SK-N-SH (cell line): ENCODE data around the gene ERBB2. TPM values are rescaled to one million over a fixed set of nuclear protein-coding genes. Genes with fewer than 3 reads are reported as not detected.

Source experiments
- CTCF ChIA-PET: fragments of 300-600, 350-600 bp; formaldehyde crosslinking; extraction: SDS; loops from one replicate; lab custom pipeline; 2021; lab: Yijun Ruan, JAX
- POLR2A ChIA-PET: fragments of 350-600 bp; sonication (Branson Sonifier 250); formaldehyde crosslinking; extraction: SDS; loops from one replicate; lab custom pipeline; 2020; ENCODE audit warnings: antibody characterized with exemption, inconsistent platforms; lab: Yijun Ruan, JAX
- DNase-seq: peaks from one replicate; pipeline ENCODE4 v3.0.0; 2012
- H2AFZ ChIP-seq: fragments of 200-600 bp; sonication (generic); 2 replicates; pipeline ENCODE4 v1.8.1; 2016; ENCODE audit warnings: antibody characterized with exemption, mild to moderate bottlenecking, low read depth
- H3F3A ChIP-seq: fragments of 200-600 bp; sonication (generic); replicated peaks from 2 replicates; pipeline ENCODE3; 2016; ENCODE audit warnings: antibody characterized with exemption, mild to moderate bottlenecking; ENCODE audit not compliant: insufficient read depth
- H3K27ac ChIP-seq, 2 experiments: fragments of 200-500 bp in 1 of 2; fragments of 200-600 bp in 1 of 2; sonication (Bioruptor generic) in 1 of 2; sonication (generic), shearing (Covaris generic) in 1 of 2; 2 replicates each; pipeline versions ENCODE4 v1.5.1 to v1.6.1; 2014 to 2016; ENCODE audit warnings: low read depth in 2 of 2, inconsistent platforms in 1 of 2, low read length in 1 of 2, mild to moderate bottlenecking in 1 of 2, mixed read lengths in 1 of 2
- H3K27me3 ChIP-seq: fragments of 200-600 bp; sonication (generic), shearing (Covaris generic); 2 replicates; pipeline ENCODE4 v1.6.1; 2016; ENCODE audit warnings: mixed run types; ENCODE audit not compliant: insufficient read depth
- H3K36me3 ChIP-seq, 2 experiments: fragments of 200-500 bp in 1 of 2; fragments of 200-600 bp in 1 of 2; sonication (Bioruptor generic) in 1 of 2; sonication (generic) in 1 of 2; replicated peaks in 1 of 2; 2 replicates each; pipeline versions ENCODE3 to v1.5.1; 2014 to 2016; ENCODE audit warnings: low read length in 1 of 2, mild to moderate bottlenecking in 1 of 2; ENCODE audit not compliant: insufficient read depth in 2 of 2, control insufficient read depth in 1 of 2
- H3K4me1 ChIP-seq, 2 experiments: fragments of 200-500 bp in 1 of 2; fragments of 200-600 bp in 1 of 2; sonication (Bioruptor generic) in 1 of 2; sonication (generic), shearing (Covaris generic) in 1 of 2; 2 replicates each; pipeline versions ENCODE4 v1.5.1 to v1.6.1; 2014 to 2016; ENCODE audit warnings: low read depth in 1 of 2, low read length in 1 of 2, mixed run types in 1 of 2; ENCODE audit not compliant: insufficient read depth in 2 of 2, control insufficient read depth in 1 of 2
- H3K4me2 ChIP-seq: fragments of 200-600 bp; sonication (generic), shearing (Covaris generic); 2 replicates; pipeline ENCODE4 v1.6.1; 2017; ENCODE audit warnings: mixed run types
- H3K4me3 ChIP-seq, 2 experiments: fragments of 200-500 bp in 1 of 2; fragments of 200-600 bp in 1 of 2; sonication (Bioruptor generic) in 1 of 2; sonication (generic), shearing (Covaris generic) in 1 of 2; 2 replicates each; pipeline versions ENCODE4 v1.5.1 to v1.8.1; 2014 to 2016; ENCODE audit warnings: low read depth in 2 of 2, inconsistent platforms in 1 of 2, low read length in 1 of 2, mild to moderate bottlenecking in 1 of 2, mixed read lengths in 1 of 2, moderate library complexity in 1 of 2
- H3K79me2 ChIP-seq: fragments of 200-600 bp; sonication (generic); 2 replicates; pipeline ENCODE4 v1.8.1; 2017; ENCODE audit warnings: mild to moderate bottlenecking; ENCODE audit not compliant: insufficient read depth
- H3K9ac ChIP-seq: fragments of 200-600 bp; sonication (generic); 2 replicates; pipeline ENCODE4 v1.6.1; 2017; ENCODE audit warnings: mixed run types
- H3K9me2 ChIP-seq: fragments of 200-600 bp; sonication (generic); 2 replicates; pipeline ENCODE4 v1.6.1; 2017; ENCODE audit warnings: mixed run types
- H3K9me3 ChIP-seq: fragments of 200-600 bp; sonication (generic); 2 replicates; pipeline ENCODE4 v1.6.1; 2017; ENCODE audit warnings: mixed run types, mild to moderate bottlenecking, moderate library complexity
- H4K20me1 ChIP-seq: fragments of 200-600 bp; sonication (generic); 2 replicates; pipeline ENCODE4 v1.6.1; 2017; ENCODE audit warnings: mild to moderate bottlenecking, mixed run types; ENCODE audit not compliant: insufficient read depth
- CTCF ChIP-seq: fragments of 200-600 bp; sonication (generic); IDR thresholded peaks from 2 replicates; pipeline ENCODE4 v1.6.1; 2017; ENCODE audit warnings: antibody characterized with exemption, mild to moderate bottlenecking, moderate library complexity
- FOSL2 ChIP-seq: IDR thresholded peaks from 2 replicates; pipeline ENCODE4 v1.4.0; 2012; ENCODE audit warnings: low read depth, mild to moderate bottlenecking, moderate library complexity, borderline replicate concordance
- FOXJ3 ChIP-seq: sonication (generic); formaldehyde crosslinking; IDR thresholded peaks from 2 replicates; pipeline ENCODE4 v1.5.1; 2020; ENCODE audit warnings: mild to moderate bottlenecking, missing genetic modification reagents
- GABPA ChIP-seq: IDR thresholded peaks from 2 replicates; pipeline ENCODE4 v1.4.0; 2012; ENCODE audit warnings: low read depth, mild to moderate bottlenecking
- GATA2 ChIP-seq: sonication (generic); formaldehyde crosslinking; IDR thresholded peaks from 2 replicates; pipeline ENCODE4 v1.5.0; 2020; ENCODE audit warnings: mild to moderate bottlenecking, missing genetic modification reagents
- IRF3 ChIP-seq: fragments of 150-350 bp; IDR thresholded peaks from 2 replicates; pipeline ENCODE4 v1.6.1; 2016; ENCODE audit warnings: mild to moderate bottlenecking, low read depth, low read length
- NFIC ChIP-seq: IDR thresholded peaks from 2 replicates; pipeline ENCODE4 v1.4.0; 2012; ENCODE audit warnings: borderline replicate concordance
- YY1 ChIP-seq: IDR thresholded peaks from 2 replicates; pipeline ENCODE4 v1.4.0; 2012; ENCODE audit warnings: low read depth, mild to moderate bottlenecking
- WGBS: methylation state at CpG from one replicate; pipeline ENCODE4 v1.1.6; 2017; ENCODE audit warnings: low lambda C conversion rate; 5-methylcytosine and 5-hydroxymethylcytosine counted together
- polyA plus RNA-seq, 3 experiments: library from polyadenylated mRNA; depleted of rRNA; stranded (reverse); fragments of >200 nt; gene quantifications; 2 replicates each; pipeline ENCODE4 v1.2.3, GENCODE V29; 2012

ERBB2 gene
- polyA plus RNA-seq, 1 of the 3 experiments (the other 2 are of a cell fraction), result 1.9 TPM

- no peaks in the 10 kb centered on the region for H3K9me3 ChIP-seq
- no peak overlapping the region for H2AFZ ChIP-seq
- 58% methylated on average over 12 of the region's 21 CpGs for WGBS
- H4K20me1 ChIP-seq, result no peaks in the 10 kb centered on the region
- H3K4me1 ChIP-seq, result no peaks in the 10 kb centered on the region
- TF ChIP-seq IRF3, result no peak
- no peak for TF ChIP-seq GABPA
- no peak overlapping the region for H3K4me2 ChIP-seq
- CTCF ChIA-PET, result interaction anchor here (0.7 to 2.9 kb wide), 5 partner anchors 13 to 167 kb away, joined by 3 to 23 read pairs (median 4); partner anchors contain the start of gene MIEN1
- POLR2A ChIA-PET, result no interaction called here
- H3F3A ChIP-seq, result no peaks in the 10 kb centered on the region
- no peaks in the 10 kb centered on the region for H3K36me3 ChIP-seq
- no peaks in the 10 kb centered on the region for H3K79me2 ChIP-seq
- 0 out of 2 replicates have a peak, but pooled peaks cover 7% of the 10 kb centered on the region for H3K27me3 ChIP-seq
- no peak for DNase-seq
- H3K9ac ChIP-seq, result no peak overlapping the region
- H3K27ac ChIP-seq, result no peak overlapping the region
- H3K9me2 ChIP-seq, result no peaks in the 10 kb centered on the region
- no peak overlapping the region for H3K4me3 ChIP-seq
These were observed 43.1 kb downstream of the ERBB2 start for GRCh38 chr17:39742856-39743436.

- Histone ChIP-seq H4K20me1 (no peaks in the 10 kb centered on the region), H3F3A (no peaks in the 10 kb centered on the region), H3K9me3 (no peaks in the 10 kb centered on the region), H2AFZ (no peak overlapping the region), H3K9me2 (no peaks in the 10 kb centered on the region), H3K4me3 (no peak overlapping the region), H3K36me3 (no peaks in the 10 kb centered on the region), H3K27ac (no peak overlapping the region), H3K9ac (no peak overlapping the region), H3K4me2 (no peak overlapping the region)
- DNase-seq, result no peak
- CTCF ChIA-PET, result interaction anchor here (0.8 to 2.9 kb wide), 5 partner anchors 14 to 123 kb away, joined by 3 to 23 read pairs (median 5); partner anchors contain the start of gene MIEN1
- WGBS, result 68% methylated on average over 13 of the region's 16 CpGs
- TF ChIP-seq FOXJ3 (CRISPR knock-in tag) (no peak), FOSL2 (no peak), GATA2 (CRISPR knock-in tag) (no peak), NFIC (no peak), YY1 (no peak)
- TF ChIP-seq, all 33 proteins: peak for 0
- POLR2A ChIA-PET, result no interaction called here
- H3K27me3 ChIP-seq, result 0 out of 2 replicates have a peak, but pooled peaks cover 7% of the 10 kb centered on the region
- no peaks in the 10 kb centered on the region for H3K79me2 ChIP-seq
- H3K4me1 ChIP-seq, result no peaks in the 10 kb centered on the region
These were observed 44.4 kb downstream of the ERBB2 start for GRCh38 chr17:39744075-39744835.

GRCh38 chr17:39744836-39745215 is 45.0 kb downstream of the ERBB2 start:
- no peak overlapping the region for H3K9ac ChIP-seq
- no peak overlapping the region for H3K27ac ChIP-seq
- no peaks in the 10 kb centered on the region for H3K4me1 ChIP-seq
- no peaks in the 10 kb centered on the region for H3K9me3 ChIP-seq
- H3K4me3 ChIP-seq, result no peak overlapping the region
- ChIA-PET CTCF (interaction anchor here (0.8 to 2.9 kb wide), 4 partner anchors 15 to 122 kb away, joined by 3 to 23 read pairs (median 5); partner anchors contain the start of gene MIEN1), POLR2A (no interaction called here)
- no peak overlapping the region for H3K4me2 ChIP-seq
- H3K36me3 ChIP-seq, result no peaks in the 10 kb centered on the region
- H3K27me3 ChIP-seq, result 0 out of 2 replicates have a peak, but pooled peaks cover 7% of the 10 kb centered on the region
- H4K20me1 ChIP-seq, result no peaks in the 10 kb centered on the region
- H3K9me2 ChIP-seq, result no peaks in the 10 kb centered on the region
- H2AFZ ChIP-seq, result no peak overlapping the region
- DNase-seq, result no peak
- H3K79me2 ChIP-seq, result no peaks in the 10 kb centered on the region
- H3F3A ChIP-seq, result no peaks in the 10 kb centered on the region
- TF ChIP-seq CTCF, result 0 out of 2 replicates have a peak, but pooled peaks have one; percentile 8
- TF ChIP-seq YY1, result no peak
- no CpG with 5 or more reads among the region's 8 CpGs for WGBS
